Keratinocyte (primary cell): Measurements from ENCODE around the gene RIMS4.

ENCODE experiments used
- EZH2 ChIP-seq: IDR thresholded peaks from one replicate; pipeline ENCODE4 v1.6.1; 2012; ENCODE audit warnings: inconsistent platforms, mild to moderate bottlenecking, low read length, moderate library complexity
- TF ChIP-seq, protein P1 (sequence below), 3 experiments: IDR thresholded peaks in 1 of 3; conservative IDR thresholded peaks in 1 of 3; optimal IDR thresholded peaks in 1 of 3; 2 replicates in 2 of 3; 3 replicates in 1 of 3; pipeline versions ENCODE3 to v1.5.1; 2011; ENCODE audit warnings: low read length in 3 of 3, mild to moderate bottlenecking in 3 of 3, moderate library complexity in 2 of 3, control low read depth in 1 of 3, inconsistent platforms in 1 of 3; ENCODE audit not compliant: insufficient read depth in 2 of 3; ENCODE audit errors: extremely low read depth in 1 of 3

DNA sequence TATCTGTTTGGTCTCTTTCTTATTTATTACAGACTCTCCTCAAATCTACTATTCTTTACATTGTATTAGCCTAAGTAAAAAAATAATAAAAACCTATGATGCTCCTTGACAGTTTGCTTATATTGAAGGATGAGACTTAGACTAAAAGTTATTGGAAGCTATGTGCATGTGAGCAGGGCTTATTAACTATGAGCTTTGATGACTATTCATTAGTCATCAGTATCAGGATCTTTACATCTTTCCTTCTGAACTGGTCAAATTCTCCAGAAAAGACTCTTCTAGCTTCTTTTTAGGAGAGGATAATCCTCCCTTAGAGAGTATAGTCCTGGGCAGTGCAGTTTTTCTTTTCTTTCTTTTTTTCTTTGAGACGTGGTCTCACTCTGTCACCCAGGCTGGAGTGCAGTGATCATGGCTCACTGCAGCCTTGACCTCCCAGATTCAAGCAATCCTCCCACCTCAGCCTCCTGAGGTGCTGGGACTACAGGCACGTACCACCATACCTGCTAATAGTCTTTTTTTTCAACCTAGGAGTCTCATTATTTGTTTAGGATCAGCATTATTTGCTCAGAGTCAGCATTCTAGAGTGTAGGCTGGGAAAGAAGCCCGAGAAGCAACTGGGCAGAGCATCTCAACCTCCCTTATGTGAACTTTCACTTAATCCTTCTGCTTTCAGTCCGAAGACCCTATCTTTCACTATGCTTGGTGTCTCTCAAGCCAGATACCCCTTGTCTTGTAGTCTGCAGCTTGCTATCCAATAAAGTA is 38.1 kb upstream of the RIMS4 start:
- TF ChIP-seq, protein P1, sequence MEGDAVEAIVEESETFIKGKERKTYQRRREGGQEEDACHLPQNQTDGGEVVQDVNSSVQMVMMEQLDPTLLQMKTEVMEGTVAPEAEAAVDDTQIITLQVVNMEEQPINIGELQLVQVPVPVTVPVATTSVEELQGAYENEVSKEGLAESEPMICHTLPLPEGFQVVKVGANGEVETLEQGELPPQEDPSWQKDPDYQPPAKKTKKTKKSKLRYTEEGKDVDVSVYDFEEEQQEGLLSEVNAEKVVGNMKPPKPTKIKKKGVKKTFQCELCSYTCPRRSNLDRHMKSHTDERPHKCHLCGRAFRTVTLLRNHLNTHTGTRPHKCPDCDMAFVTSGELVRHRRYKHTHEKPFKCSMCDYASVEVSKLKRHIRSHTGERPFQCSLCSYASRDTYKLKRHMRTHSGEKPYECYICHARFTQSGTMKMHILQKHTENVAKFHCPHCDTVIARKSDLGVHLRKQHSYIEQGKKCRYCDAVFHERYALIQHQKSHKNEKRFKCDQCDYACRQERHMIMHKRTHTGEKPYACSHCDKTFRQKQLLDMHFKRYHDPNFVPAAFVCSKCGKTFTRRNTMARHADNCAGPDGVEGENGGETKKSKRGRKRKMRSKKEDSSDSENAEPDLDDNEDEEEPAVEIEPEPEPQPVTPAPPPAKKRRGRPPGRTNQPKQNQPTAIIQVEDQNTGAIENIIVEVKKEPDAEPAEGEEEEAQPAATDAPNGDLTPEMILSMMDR (optimal IDR thresholded peaks at IDR 0.05 in 1 of 3, IDR thresholded peaks at IDR 0.05 in 1 of 3, conservative IDR thresholded peaks at IDR 0.05 in 1 of 3; ENCODE audit: extremely low read depth in 1 of 3, insufficient read depth in 2 of 3, low read length in 3 of 3): no peak
- TF ChIP-seq EZH2: no peak
